ENCODE measurements around the gene C19orf67. TPM values are rescaled to one million over a fixed set of nuclear protein-coding genes. Genes with fewer than 3 reads are reported as not detected.

The C19orf67 gene
- total RNA-seq, 1 experiment from 2014 or later: not detected

- Histone ChIP-seq H3K4me3 (replicated peaks in 1 of 2; ENCODE audit: low read depth in 1 of 2, low read length in 2 of 2) (no peak overlapping the region), H3K9me2 (ENCODE audit: insufficient read depth) (no peaks in the 10 kb centered on the region), H3K27me3 (ENCODE audit: insufficient read depth, low read length) (no peaks in the 10 kb centered on the region), H3K9me3 (ENCODE audit: control insufficient read depth in 1 of 2, insufficient read depth in 1 of 2, low read depth in 1 of 2, low read length in 2 of 2) (no peaks in the 10 kb centered on the region), H3K36me3 (ENCODE audit: control insufficient read depth in 1 of 2, insufficient read depth in 2 of 2, low read length in 2 of 2) (no peaks in the 10 kb centered on the region), H3K79me2 (ENCODE audit: insufficient read depth, low read length) (no peaks in the 10 kb centered on the region), H3K4me1 (ENCODE audit: control insufficient read depth in 1 of 2, insufficient read depth in 2 of 2, low read length in 2 of 2) (peaks cover 22 to 36% of the 10 kb centered on the region in 2 experiments), H3K9ac (ENCODE audit: low read length) (no peak overlapping the region), H3K27ac (ENCODE audit: low read depth, low read length) (no peak overlapping the region), H4K20me1 (ENCODE audit: insufficient read depth) (no peaks in the 10 kb centered on the region), H3K4me2 (ENCODE audit: low read length) (no peak overlapping the region), H2AFZ (ENCODE audit: low read depth, low read length, poor library complexity, severe bottlenecking) (no peak overlapping the region)
- ChIA-PET RAD21 (ENCODE audit: low non-redundant PET in 1 of 2, low total read pairs in 2 of 2, uncharacterized antibody in 2 of 2, unreplicated experiment in 2 of 2) (no interaction called here), POLR2A (no interaction called here), CTCF (interaction anchor here (0.6 to 5.7 kb wide), 16 partner anchors 8 to 218 kb away, joined by 3 to 83 read pairs (median 6); partner anchors contain the start of genes ASF1B, IL27RA, MISP3 and RFX1)
- no peak for TF ChIP-seq CTCF (IDR thresholded peaks at IDR 0.05 in 2 of 3, conservative IDR thresholded peaks at IDR 0.05 in 1 of 3; ENCODE audit: borderline replicate concordance in 1 of 3, insufficient read depth in 1 of 3, low read depth in 2 of 3, low read length in 2 of 3)
- TF ChIP-seq ELF1 (IDR thresholded peaks at IDR 0.05; ENCODE audit: borderline replicate concordance, low read depth): no peak
- no peak for TF ChIP-seq ZBTB33 (IDR thresholded peaks at IDR 0.05; ENCODE audit: extremely low read depth, insufficient replicate concordance, low read length)
- no peak for TF ChIP-seq TCF7L2 (IDR thresholded peaks at IDR 0.05; ENCODE audit: borderline replicate concordance, extremely low read depth, insufficient read depth, insufficient read length)
- no peak for TF ChIP-seq EZH2 (IDR thresholded peaks at IDR 0.05)
- TF ChIP-seq RAD21 (IDR thresholded peaks at IDR 0.05; ENCODE audit: low read depth): no peak
- TF ChIP-seq EZH2phosphoT487 (IDR thresholded peaks at IDR 0.05; ENCODE audit: borderline replicate concordance): no peak
- no peak for TF ChIP-seq FOSL1 (IDR thresholded peaks at IDR 0.05; ENCODE audit: low read depth)
- intact Hi-C loops (cut with micrococcal nuclease): no loop called here
- no peak for DNase-seq (ENCODE audit: low read depth, low spot score)
- ATAC-seq: no peak
- BruUV-seq (replicated peaks): no TSS peak
These were observed 25.9 kb downstream of the C19orf67 start for GRCh38 chr19:14059652-14060155.
